DMS153 treated with DMSO at 0.1 percent for 48 hours (cell line): ENCODE results near the gene C19orf25.

Experiments
- DNase-seq: peaks from one replicate; lab custom pipeline; 2025; ENCODE audit not compliant: unreplicated experiment; lab: John Stamatoyannopoulos, UW

C19orf25 gene

DNA sequence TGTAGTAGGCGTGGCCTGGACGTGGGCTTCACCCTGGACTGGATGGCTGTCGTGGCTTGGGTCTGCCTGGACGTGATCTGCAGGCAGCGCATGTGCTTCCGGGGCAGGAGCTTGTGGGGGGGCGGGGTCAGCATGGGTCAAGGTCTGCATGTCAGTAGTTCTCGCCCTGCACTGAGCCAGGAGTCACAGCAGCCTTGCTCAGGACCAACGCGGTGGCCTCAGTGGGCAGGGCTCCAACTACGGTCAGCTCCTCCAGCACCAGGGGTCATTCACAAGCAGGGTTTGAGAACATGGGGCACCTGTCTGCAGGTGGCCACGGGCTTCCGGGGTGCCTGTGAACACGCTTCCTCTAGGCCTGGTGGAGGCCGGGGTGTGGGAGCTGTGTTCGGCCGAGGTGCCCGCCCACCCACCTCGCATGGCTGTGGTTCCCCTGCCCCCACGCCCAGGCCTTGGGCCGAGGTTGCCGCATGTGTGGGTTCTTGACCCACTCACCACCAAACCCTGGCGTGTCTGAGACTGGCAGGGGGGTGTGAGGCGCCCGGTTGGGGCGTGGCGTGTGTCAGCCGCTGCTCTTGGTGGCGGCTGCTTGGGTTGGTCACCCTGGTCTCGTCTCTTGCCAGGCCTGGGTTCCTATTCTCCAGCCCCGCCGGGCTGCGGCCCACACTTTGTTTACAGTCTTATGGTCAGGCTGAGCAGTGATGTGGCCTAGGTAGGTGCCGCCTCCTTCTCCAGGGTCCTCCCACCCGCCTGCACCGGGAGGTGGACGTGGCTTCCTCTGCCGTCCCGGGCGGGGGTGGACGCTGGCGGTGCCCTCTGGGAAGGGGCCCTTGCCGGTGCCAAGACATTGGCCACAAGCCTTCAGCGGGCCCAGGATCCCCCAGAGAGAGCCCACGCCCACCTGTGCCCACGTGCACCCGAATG lies 45.6 kb downstream of the C19orf25 start:
- DNase-seq = no peak

DNA sequence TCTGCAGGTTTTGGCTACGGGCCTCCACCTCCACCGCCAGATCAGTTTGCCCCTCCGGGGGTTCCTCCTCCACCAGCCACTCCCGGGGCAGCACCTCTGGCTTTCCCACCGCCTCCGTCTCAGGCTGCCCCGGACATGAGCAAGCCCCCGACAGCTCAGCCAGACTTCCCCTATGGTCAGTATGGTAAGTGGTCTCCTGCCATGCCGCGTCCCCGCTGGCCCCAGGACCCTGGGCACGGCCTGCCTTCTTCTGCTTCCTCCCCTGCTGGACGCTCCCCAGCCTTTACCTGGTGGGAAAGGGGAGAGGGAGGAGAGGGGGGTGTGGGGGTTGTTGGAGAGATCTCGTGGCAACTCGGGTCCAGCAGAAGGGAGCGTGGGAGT lies 46.5 kb downstream of the C19orf25 start:
- no peak for DNase-seq

DNA sequence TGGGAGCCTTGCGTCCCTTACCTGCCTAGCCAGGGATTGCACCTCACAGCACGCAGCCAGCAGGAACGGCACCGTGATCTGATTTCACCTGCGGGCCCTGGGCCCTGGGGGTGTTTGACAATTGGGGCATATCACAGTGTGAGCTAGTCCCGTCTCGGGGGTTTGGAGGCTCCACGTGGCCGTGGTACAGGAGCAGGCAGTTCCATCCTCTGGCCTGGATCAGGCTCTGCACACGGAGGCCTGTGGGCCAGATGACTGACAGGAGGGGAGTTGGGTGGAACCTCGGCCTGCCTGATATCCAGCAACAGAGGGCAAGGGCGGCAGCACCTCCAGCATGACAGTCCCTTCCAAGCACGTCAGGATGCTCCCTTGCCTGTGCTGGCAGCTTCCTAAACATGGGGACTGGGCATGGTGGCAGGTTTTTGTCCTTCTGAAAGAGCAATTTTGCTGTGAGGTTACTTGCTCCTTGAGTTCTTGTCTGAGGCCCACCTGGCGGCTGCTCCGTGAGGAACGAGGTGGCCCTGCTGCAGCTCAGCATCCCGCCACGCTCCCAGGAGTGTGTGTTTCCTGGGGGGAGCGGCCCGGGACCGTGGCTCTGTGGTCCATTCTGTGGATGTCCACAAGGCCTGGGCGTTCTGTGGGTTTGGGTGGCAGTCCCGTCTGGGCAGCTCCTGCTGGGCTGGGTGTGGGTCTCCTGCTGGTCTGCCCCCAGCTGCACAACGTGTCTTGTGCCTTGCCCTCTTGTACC lies 47.1 kb downstream of the C19orf25 start:
- DNase-seq = no peak

DNA sequence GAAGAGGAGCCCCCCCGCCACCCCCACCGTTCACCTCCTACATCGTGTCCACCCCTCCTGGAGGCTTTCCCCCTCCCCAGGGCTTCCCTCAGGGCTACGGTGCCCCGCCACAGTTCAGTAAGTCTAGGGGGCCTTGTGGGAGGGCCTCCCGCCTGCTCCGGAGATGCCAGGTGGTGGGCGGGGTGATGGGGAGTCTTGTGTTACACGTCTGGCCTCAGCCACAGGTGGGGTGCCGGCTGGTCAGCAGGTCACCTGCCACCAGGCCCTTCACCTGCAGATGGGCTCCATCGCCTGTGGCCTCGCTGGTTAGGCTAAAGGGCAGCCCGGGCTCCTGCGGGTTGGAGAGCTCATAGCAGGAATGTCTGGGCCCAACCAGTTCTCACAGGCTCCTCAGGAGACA lies 48.8 kb downstream of the C19orf25 start:
- no peak for DNase-seq

DNA sequence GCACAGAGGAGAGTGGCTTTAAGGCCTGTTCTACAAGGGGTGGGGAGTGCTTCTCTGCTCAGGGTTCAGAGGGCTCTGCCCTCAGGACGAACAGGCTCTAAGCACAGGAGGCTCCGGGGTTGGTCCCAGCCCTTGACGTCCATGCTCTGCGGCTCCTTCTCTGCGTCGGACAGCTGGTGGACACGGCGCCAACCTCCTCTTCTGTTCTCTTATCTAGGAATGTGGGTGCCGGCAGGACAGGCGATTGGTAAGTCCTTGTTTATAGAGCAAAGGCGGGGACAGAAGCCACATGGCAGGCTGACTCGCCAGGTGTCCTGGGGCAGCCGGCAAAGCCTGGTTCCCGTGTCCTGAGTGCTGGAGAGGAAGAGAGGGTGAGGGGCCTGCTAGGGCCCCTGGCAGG lies 49.3 kb downstream of the C19orf25 start:
- no peak for DNase-seq

DNA sequence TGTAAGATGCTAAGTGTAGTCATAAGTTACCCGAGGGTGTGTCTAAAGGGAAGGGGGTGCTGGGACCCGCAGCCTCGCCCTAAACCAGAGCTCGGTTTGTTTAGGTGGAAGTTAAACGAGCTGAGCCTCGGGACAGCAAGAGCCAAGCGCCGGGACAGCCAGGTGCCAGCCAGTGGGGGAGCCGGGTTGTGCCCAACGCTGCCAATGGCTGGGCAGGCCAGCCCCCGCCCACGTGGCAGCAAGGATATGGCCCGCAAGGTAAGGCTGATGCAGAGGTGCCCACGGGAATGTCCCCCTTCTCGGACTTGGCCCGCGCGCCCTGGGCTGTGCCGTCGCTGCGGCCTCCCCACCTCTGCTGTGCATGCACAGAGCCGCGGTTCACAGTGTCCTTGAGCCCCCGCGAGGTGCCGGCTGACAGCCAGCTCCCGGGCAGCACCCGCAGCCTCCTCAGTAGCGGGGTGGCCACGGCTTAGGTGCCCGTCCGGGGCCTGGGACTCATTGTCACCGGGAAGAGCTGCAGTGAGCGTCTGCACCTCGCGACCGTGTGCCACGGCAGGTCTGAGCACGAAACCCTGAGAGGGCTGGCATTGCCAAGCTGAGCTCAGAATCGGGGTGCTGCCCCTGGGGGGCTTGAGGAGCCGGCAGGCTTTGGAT lies 50.1 kb downstream of the C19orf25 start:
- no peak for DNase-seq

DNA sequence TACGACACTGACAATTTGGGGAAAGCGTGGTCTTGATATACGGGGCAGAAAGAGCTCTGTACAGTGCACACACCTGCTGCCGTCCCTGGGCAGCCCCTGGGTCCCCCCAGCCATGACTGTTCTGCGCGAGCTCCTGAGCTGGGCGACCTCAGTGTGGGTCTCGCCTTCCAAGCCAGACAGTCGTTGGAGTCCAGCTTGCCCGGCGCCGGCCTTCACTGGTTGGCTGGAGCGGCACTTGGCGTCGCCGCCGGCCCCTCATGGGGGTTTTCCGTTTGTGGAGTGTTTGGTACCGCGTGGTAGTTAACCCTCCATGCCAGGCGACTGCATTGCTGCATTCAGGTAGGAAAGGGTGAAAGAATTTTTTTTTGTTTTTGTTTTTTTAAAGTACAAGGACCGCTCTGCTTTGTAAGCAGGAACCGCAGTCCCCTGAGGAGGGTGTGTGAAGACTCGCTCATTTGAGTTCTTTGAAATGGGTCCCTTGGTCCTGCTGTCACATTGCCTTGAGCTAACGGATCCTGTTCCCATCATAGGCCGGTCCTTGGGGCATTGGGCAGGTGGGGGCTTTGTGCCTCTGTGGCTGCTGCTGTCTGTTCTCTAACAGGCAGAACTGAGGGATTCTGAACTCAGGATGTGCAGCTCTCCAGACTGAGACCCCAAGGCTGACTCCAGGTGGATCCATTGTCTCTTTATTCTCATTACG lies 51.6 kb downstream of the C19orf25 start:
- DNase-seq = no peak

DNA sequence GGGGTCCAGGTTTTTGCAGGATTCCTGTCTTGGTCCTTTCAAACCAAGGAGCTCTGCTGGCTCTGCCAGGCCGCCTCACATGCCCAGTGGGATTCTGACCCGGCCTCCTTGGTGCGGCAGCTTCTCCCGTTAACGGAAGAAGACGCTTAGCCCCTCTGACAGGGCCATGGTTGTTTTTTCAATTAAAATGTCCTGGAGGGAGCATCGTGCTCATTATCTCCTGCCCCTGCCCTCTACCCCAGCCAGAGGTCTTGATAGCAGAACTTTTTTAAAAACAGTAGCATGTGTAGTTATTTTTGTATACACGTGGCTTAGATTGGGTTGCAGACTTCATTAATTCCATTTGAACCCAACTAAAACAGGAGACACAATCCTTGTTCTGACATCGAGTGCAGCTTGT lies 52.3 kb downstream of the C19orf25 start:
- DNase-seq = no peak

DNA sequence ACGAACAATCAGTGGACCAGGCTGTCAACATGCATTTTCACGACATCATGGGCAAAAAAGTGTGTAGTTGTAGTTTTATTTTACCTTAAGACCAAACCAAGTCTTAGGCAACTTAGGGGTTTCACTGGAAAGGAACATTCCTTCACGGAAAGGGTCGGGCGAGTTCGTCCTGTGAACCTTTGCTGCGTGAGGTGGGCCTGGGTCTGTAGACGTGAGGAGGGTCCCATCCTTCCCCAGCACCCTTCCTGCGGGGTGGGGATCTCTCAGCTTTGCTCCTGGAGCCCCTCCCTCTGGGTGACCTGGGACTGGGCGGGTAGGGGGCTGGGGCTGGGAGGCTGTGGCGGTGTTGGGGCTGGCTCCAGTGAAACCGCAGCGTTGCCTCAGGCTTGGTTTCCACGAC lies 53.1 kb downstream of the C19orf25 start:
- no peak for DNase-seq

DNA sequence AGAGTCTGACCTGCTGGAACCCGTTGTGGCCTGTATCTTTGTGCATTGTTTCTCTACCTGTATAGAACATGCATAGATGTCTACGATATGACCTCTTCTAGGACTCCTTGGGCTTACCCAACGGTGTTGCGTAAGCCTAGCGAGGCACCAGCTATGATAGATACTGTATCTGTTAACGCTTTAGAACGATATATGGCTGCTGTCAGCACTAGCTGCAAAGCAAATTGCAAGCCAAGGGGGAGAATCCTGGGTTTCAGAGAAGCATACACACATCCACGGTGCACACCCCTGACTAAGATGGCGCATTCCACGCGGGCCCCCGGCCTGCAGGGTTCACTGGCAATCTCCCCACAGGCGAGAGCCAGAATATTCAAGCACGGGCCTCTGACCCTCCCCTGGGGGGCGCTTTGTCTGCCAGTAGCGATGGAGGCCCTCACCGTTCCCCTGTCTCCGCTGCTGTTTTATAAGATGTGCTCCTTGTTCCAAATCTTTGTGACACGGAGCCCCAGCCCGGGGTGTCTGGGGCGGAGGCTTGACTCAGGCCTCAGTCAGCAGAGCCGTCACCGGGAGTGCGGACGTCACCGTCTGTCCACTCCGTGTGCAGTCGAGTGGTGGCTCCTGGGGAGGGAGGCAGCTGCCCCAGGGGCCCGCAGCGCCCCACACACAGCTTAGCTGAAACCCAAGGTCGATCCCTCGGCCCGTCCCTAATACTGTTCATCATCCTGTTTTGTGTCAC lies 53.7 kb downstream of the C19orf25 start:
- no peak for DNase-seq

DNA sequence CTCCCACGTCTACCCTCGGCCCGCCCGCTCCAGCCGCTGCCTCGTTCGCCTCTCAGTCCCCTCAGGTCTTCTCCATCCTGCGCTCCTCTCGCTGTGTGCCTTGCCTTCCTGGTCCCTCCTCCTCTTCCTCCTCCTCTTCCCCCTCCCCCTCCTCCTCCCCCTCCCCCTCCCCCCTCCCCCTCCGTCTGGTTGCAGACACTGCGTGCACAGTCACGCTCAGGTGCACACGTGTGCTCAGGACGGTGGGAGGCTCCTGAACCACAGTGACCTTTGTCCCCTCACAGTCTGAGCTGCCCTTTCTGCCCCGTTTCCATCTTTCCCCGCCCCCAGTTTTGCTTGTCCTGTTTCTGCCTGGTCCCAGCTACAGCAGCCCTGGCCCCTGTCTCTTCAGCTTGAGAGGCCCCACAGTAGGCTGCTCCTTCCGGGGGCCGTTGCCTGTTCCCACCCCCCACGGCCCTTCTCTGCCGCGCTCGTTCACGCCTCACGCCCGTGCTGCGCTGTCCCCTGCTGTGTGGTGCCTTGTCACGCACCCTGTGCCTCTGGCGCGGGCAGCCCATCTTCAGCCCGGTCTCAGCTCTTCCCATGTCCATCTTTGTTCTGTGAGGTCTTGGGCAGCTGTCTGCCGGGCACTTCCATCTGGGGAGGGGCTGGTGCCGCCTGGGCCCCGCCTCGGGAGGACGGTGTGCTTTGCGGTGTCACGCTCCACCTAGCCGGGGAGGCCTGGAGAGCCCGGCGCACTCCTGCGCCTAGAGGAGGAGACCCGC lies 54.6 kb downstream of the C19orf25 start:
- no peak for DNase-seq

DNA sequence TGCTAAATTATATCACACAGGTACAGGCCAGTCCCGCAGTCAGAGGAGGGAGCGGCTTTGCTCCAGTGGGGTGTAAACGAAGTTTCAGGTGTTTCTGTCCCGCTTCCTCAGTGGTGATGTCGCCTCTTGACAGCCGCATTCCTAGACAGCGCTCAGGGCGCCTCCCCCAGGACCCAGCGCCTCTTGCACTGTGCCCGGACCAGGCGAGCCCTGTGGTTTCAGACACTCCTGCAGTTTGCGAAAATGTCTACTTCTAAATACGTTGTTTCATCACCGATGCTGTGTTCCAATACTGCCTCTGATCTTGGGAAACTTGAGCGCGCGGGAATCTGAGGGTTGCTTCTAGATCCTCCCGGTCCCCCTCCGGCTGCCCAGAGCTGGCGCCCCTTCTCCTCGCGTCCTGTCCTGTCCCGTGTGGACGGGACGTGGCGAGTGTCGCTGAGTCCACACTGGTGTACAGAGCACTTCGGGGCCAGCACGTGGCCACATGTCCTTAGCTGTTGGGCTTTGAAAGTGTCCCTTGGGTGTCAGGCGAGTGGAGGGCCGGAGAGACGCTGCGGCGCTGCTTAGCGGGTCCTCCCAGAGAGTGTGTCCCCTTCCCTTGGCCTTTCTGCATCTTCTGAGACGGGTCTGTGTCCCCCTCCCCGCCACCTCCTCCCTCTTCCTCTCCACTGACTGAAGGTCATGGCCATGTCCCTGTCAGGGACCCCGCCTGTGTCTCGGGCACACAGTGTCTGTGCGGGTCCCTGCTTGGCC lies 55.4 kb downstream of the C19orf25 start:
- DNase-seq = no peak
